Measurements from ENCODE around the gene LENG8. TPM values are rescaled to one million over a fixed set of nuclear protein-coding genes. Genes with fewer than 3 reads are reported as not detected.

The LENG8 gene
- total RNA-seq, 1 donor from 2014 or later, result 193 TPM

DNA sequence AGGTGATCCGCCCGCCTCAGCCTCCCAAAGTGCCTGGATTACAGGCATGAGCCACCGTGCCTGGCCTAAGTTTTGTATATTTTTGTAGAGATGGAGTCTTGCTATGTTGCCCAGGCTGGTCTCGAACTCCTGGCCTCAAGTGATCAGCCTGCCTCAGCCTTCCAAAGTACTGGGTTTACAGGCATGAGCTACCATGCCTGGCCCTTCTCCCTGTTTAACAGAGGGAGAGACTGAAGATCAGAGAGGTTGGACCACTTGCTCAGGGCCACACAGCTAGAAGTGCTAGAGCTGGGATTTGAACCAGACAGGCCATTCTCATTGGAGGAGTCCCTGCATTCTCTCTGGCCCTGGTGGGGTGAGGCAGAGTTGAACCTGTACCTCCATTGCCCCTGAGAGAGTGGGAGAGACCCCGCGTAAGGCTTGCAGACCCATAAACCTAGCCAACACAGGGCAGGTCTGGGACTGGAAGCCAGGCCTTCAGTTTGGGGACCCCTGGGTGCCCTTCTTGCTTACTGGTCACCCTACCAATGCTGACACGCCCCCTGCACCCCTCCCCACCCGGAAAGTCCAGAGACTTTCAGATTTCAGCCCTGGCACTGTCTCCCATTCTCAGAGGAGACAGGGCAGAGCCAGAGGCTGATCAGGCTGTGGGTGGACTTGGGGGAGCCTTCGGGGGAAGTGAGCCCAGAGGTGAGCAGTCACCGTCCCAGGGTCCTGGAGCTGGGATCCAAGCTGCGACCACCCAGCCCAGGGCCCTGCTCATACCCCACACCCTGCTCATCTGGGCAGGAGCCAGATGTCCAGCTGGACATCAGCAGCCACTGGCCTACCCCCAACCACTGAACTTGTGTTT, 20.4 kb upstream of the LENG8 start:
- H3K4me3 Mint-ChIP-seq (ENCODE audit: unreplicated experiment), result no peak overlapping the region
- Histone ChIP-seq H3K9ac (ENCODE audit: low read length) (no peak overlapping the region), H3K4me1 (ENCODE audit: insufficient read depth, low read length) (no peaks in the 10 kb centered on the region), H3K4me3 (ENCODE audit: insufficient read depth, low read depth, low read length) (no peak overlapping the region), H3K36me3 (ENCODE audit: insufficient read depth, low read length) (no peaks in the 10 kb centered on the region), H4K20me1 (ENCODE audit: insufficient read depth, low read length) (peaks cover 12% of the 10 kb centered on the region), H3K27me3 (ENCODE audit: insufficient read depth, low read length) (no peaks in the 10 kb centered on the region), H3K27ac (ENCODE audit: low read depth, low read length) (no peak overlapping the region), H2AFZ (ENCODE audit: low read depth, low read length) (no peak overlapping the region), H3K4me2 (ENCODE audit: low read length) (no peak overlapping the region), H3K79me2 (ENCODE audit: insufficient read depth, low read length) (no peaks in the 10 kb centered on the region), H3K9me3 (ENCODE audit: insufficient read depth, low read depth, low read length) (no peaks in the 10 kb centered on the region)
- no peaks in the 10 kb centered on the region for H3K36me3 Mint-ChIP-seq (ENCODE audit: low read depth, unreplicated experiment)
- H3K27me3 Mint-ChIP-seq (ENCODE audit: low read depth, unreplicated experiment), result peaks cover 2% of the 10 kb centered on the region
- H3K4me1 Mint-ChIP-seq (ENCODE audit: low read depth, unreplicated experiment), result peaks cover 7% of the 10 kb centered on the region
- no peak for TF ChIP-seq EZH2 (IDR thresholded peaks at IDR 0.05; ENCODE audit: insufficient read depth, low read length)
- TF ChIP-seq, protein P1, sequence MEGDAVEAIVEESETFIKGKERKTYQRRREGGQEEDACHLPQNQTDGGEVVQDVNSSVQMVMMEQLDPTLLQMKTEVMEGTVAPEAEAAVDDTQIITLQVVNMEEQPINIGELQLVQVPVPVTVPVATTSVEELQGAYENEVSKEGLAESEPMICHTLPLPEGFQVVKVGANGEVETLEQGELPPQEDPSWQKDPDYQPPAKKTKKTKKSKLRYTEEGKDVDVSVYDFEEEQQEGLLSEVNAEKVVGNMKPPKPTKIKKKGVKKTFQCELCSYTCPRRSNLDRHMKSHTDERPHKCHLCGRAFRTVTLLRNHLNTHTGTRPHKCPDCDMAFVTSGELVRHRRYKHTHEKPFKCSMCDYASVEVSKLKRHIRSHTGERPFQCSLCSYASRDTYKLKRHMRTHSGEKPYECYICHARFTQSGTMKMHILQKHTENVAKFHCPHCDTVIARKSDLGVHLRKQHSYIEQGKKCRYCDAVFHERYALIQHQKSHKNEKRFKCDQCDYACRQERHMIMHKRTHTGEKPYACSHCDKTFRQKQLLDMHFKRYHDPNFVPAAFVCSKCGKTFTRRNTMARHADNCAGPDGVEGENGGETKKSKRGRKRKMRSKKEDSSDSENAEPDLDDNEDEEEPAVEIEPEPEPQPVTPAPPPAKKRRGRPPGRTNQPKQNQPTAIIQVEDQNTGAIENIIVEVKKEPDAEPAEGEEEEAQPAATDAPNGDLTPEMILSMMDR (IDR thresholded peaks at IDR 0.05; ENCODE audit: insufficient read depth, low read depth, low read length), result no peak
- FAIRE-seq (no peak), DNase-seq (ENCODE audit: low read depth) (no peak)
- no peaks in the 10 kb centered on the region for H3K9me3 Mint-ChIP-seq (ENCODE audit: unreplicated experiment)
- H3K27ac Mint-ChIP-seq (ENCODE audit: unreplicated experiment), result no peak overlapping the region

DNA sequence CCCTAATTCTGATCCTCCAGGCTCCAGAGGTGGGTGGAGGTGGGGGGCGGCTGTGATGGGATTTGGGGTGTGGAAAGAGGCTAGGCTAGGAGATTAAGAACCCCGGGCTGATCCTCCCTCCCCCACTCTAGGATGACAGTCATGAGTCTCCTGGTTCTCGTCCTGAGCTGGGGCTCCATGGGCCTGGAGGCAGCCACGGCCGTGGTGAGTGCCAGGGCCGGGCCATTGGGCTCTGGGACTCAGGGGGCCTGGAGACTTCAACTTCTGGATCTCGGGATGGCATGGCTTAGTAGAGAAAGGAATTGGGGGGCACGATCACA, 19.9 kb upstream of the LENG8 start:
- H3K4me1 ChIP-seq (ENCODE audit: insufficient read depth, low read length), result no peaks in the 10 kb centered on the region
- H3K27ac Mint-ChIP-seq (ENCODE audit: unreplicated experiment), result peak overlapping the region; percentile 12
- H3K36me3 Mint-ChIP-seq (ENCODE audit: low read depth, unreplicated experiment), result no peaks in the 10 kb centered on the region
- H3K9ac ChIP-seq (ENCODE audit: low read length), result no peak overlapping the region
- no peaks in the 10 kb centered on the region for H3K36me3 ChIP-seq (ENCODE audit: insufficient read depth, low read length)
- no peak overlapping the region for H3K27ac ChIP-seq (ENCODE audit: low read depth, low read length)
- DNase-seq (ENCODE audit: low read depth), result no peak
- H4K20me1 ChIP-seq (ENCODE audit: insufficient read depth, low read length), result peaks cover 18% of the 10 kb centered on the region
- H2AFZ ChIP-seq (ENCODE audit: low read depth, low read length), result no peak overlapping the region
- no peak for FAIRE-seq
- H3K79me2 ChIP-seq (ENCODE audit: insufficient read depth, low read length), result no peaks in the 10 kb centered on the region
- no peaks in the 10 kb centered on the region for H3K9me3 Mint-ChIP-seq (ENCODE audit: unreplicated experiment)
- no peaks in the 10 kb centered on the region for H3K27me3 ChIP-seq (ENCODE audit: insufficient read depth, low read length)
- no peak overlapping the region for H3K4me3 Mint-ChIP-seq (ENCODE audit: unreplicated experiment)
- H3K27me3 Mint-ChIP-seq (ENCODE audit: low read depth, unreplicated experiment), result peaks cover 2% of the 10 kb centered on the region
- peaks cover 7% of the 10 kb centered on the region for H3K4me1 Mint-ChIP-seq (ENCODE audit: low read depth, unreplicated experiment)
- H3K4me3 ChIP-seq (ENCODE audit: insufficient read depth, low read depth, low read length), result no peak overlapping the region
- H3K9me3 ChIP-seq (ENCODE audit: insufficient read depth, low read depth, low read length), result no peaks in the 10 kb centered on the region
- H3K4me2 ChIP-seq (ENCODE audit: low read length), result no peak overlapping the region
- no peak for TF ChIP-seq EZH2 (IDR thresholded peaks at IDR 0.05; ENCODE audit: insufficient read depth, low read length)
- TF ChIP-seq, protein P1 (IDR thresholded peaks at IDR 0.05; ENCODE audit: insufficient read depth, low read depth, low read length), result no peak

Data from astrocyte (in vitro differentiated cells and primary cell).